HCT116 (cell line): ENCODE measurements around the gene CLEC16A. TPM values are rescaled to one million over a fixed set of nuclear protein-coding genes. Genes with fewer than 3 reads are reported as not detected.

Experiments
- ATAC-seq: fragments of 200-7000 bp; cut with Tn5 transposase; 2 replicates; pipeline ENCODE4 v1.9.1; 2020; ENCODE audit warnings: mild to moderate bottlenecking, moderate library complexity
- BruUV-seq: library from RNA; stranded (reverse); fragments of 400-500 nt; replicated peaks from 2 replicates; lab custom pipeline; 2021; lab: Mats Ljungman, UMichigan
- CTCF ChIA-PET: fragments of 300-600 bp; sonication (Branson Sonifier 250); formaldehyde crosslinking; loops from one replicate; lab custom pipeline; 2021; ENCODE audit warnings: antibody characterized with exemption; lab: Charles Lee
- POLR2A ChIA-PET: fragments of 300-600, 350-600 bp; sonication (Branson Sonifier 250); formaldehyde crosslinking; loops from one replicate; lab custom pipeline; 2021; ENCODE audit warnings: antibody characterized with exemption; lab: Charles Lee
- RAD21 ChIA-PET, 2 experiments: fragments of 300-600 bp; sonication (Branson Sonifier 250); formaldehyde crosslinking; loops; one replicate each; lab custom pipeline; 2023; ENCODE audit warnings: low total read pairs in 2 of 2; ENCODE audit not compliant: uncharacterized antibody in 2 of 2, unreplicated experiment in 2 of 2, low non-redundant PET in 1 of 2; lab: Charles Lee
- DNase-seq: peaks from one replicate; pipeline ENCODE4 v3.0.0-alpha.2; 2010; ENCODE audit warnings: low read depth, low spot score
- H2AFZ ChIP-seq: fragments of 200-600 bp; shearing (Covaris generic), sonication (generic); 2 replicates; pipeline ENCODE4 v1.6.1; 2017; ENCODE audit warnings: low read depth, mixed run types, mixed read lengths, antibody characterized with exemption, low read length; ENCODE audit not compliant: poor library complexity, severe bottlenecking
- H3K27ac ChIP-seq: 2 replicates; pipeline ENCODE4 v1.5.1; 2012; ENCODE audit warnings: low read depth, low read length
- H3K27me3 ChIP-seq: fragments of 200-600 bp; sonication (generic); 2 replicates; pipeline ENCODE4 v1.6.1; 2016; ENCODE audit warnings: mixed run types, low read length, mixed read lengths; ENCODE audit not compliant: insufficient read depth
- H3K36me3 ChIP-seq, 2 experiments: fragments of 200-500 bp in 1 of 2; fragments of 200-600 bp in 1 of 2; sonication (Bioruptor generic) in 1 of 2; sonication (generic) in 1 of 2; 2 replicates each; pipeline versions ENCODE4 v1.5.1 to v1.6.1; 2014 to 2016; ENCODE audit warnings: low read length in 2 of 2, inconsistent platforms in 1 of 2, mixed read lengths in 1 of 2, mixed run types in 1 of 2; ENCODE audit not compliant: insufficient read depth in 2 of 2, control insufficient read depth in 1 of 2
- H3K4me1 ChIP-seq, 2 experiments: fragments of 200-600 bp in 1 of 2; sonication (generic) in 1 of 2; 2 replicates each; pipeline versions ENCODE4 v1.5.1 to v1.6.1; 2012 to 2017; ENCODE audit warnings: low read length in 2 of 2, inconsistent platforms in 1 of 2, mild to moderate bottlenecking in 1 of 2, mixed read lengths in 1 of 2, mixed run types in 1 of 2, moderate library complexity in 1 of 2; ENCODE audit not compliant: insufficient read depth in 2 of 2, control insufficient read depth in 1 of 2
- H3K4me2 ChIP-seq: fragments of 200-600 bp; sonication (generic); 2 replicates; pipeline ENCODE4 v1.6.1; 2017; ENCODE audit warnings: mixed run types, low read length, mixed read lengths
- H3K4me3 ChIP-seq, 2 experiments: fragments of 200-600 bp in 1 of 2; sonication (generic) in 1 of 2; replicated peaks in 1 of 2; 2 replicates each; pipeline ENCODE4 v1.5.1; 2011 to 2016; ENCODE audit warnings: low read length in 2 of 2, control low read depth in 1 of 2, low read depth in 1 of 2, mild to moderate bottlenecking in 1 of 2, mixed read lengths in 1 of 2, mixed run types in 1 of 2
- H3K79me2 ChIP-seq: fragments of 200-600 bp; sonication (generic); 2 replicates; pipeline ENCODE4 v1.6.1; 2017; ENCODE audit warnings: mild to moderate bottlenecking, mixed run types, low read length, moderate library complexity, mixed read lengths; ENCODE audit not compliant: insufficient read depth
- H3K9ac ChIP-seq: fragments of 200-600 bp; sonication (generic); 2 replicates; pipeline ENCODE4 v1.6.1; 2016; ENCODE audit warnings: low read length, mixed read lengths
- H3K9me2 ChIP-seq: fragments of 200-600 bp; sonication (generic), shearing (Covaris generic); 2 replicates; pipeline ENCODE4 v1.6.1; 2017; ENCODE audit warnings: mixed run types, mild to moderate bottlenecking, moderate library complexity; ENCODE audit not compliant: insufficient read depth
- H3K9me3 ChIP-seq, 2 experiments: fragments of 200-500 bp in 1 of 2; fragments of 200-600 bp in 1 of 2; sonication (Bioruptor generic) in 1 of 2; sonication (generic) in 1 of 2; 2 replicates each; pipeline ENCODE4 v1.6.1; 2014 to 2017; ENCODE audit warnings: low read length in 2 of 2, mixed read lengths in 2 of 2, inconsistent platforms in 1 of 2, low read depth in 1 of 2, mild to moderate bottlenecking in 1 of 2, mixed run types in 1 of 2, moderate library complexity in 1 of 2; ENCODE audit not compliant: control insufficient read depth in 1 of 2, insufficient read depth in 1 of 2
- H4K20me1 ChIP-seq: fragments of 200-600 bp; sonication (generic), shearing (Covaris generic); 2 replicates; pipeline ENCODE4 v1.6.1; 2017; ENCODE audit warnings: mixed run types, mild to moderate bottlenecking, moderate library complexity; ENCODE audit not compliant: insufficient read depth
- CBX3 ChIP-seq: IDR thresholded peaks from 2 replicates; pipeline ENCODE4 v1.6.1; 2012; ENCODE audit warnings: low read depth
- CEBPB ChIP-seq: IDR thresholded peaks from 2 replicates; pipeline ENCODE4 v1.6.1; 2012; ENCODE audit warnings: low read depth
- ELF1 ChIP-seq: IDR thresholded peaks from 2 replicates; pipeline ENCODE4 v1.6.1; 2012; ENCODE audit warnings: low read depth, borderline replicate concordance
- EZH2 ChIP-seq: fragments of 200-600 bp; sonication (generic); IDR thresholded peaks from 2 replicates; pipeline ENCODE4 v1.6.1; 2017; ENCODE audit warnings: antibody characterized with exemption, mixed run types
- EZH2phosphoT487 ChIP-seq: fragments of 200-600 bp; IDR thresholded peaks from 2 replicates; pipeline ENCODE4 v1.6.1; 2018; ENCODE audit warnings: antibody characterized with exemption, borderline replicate concordance
- FOSL1 ChIP-seq: IDR thresholded peaks from 2 replicates; pipeline ENCODE4 v1.6.1; 2012; ENCODE audit warnings: low read depth
- JUND ChIP-seq: IDR thresholded peaks from 2 replicates; pipeline ENCODE4 v1.6.1; 2012
- MAX ChIP-seq: IDR thresholded peaks from 2 replicates; pipeline ENCODE4 v1.6.1; 2012
- POLR2A ChIP-seq: IDR thresholded peaks from 2 replicates; pipeline ENCODE4 v1.7.0; 2011; ENCODE audit warnings: borderline replicate concordance; ENCODE audit not compliant: insufficient read depth, insufficient read length; ENCODE audit errors: extremely low read depth
- POLR2AphosphoS5 ChIP-seq: IDR thresholded peaks from 2 replicates; pipeline ENCODE4 v1.6.1; 2011; ENCODE audit warnings: mild to moderate bottlenecking, low read depth, low read length, moderate library complexity
- RAD21 ChIP-seq: IDR thresholded peaks from 2 replicates; pipeline ENCODE4 v1.6.1; 2012; ENCODE audit warnings: low read depth, mild to moderate bottlenecking
- SIN3A ChIP-seq: IDR thresholded peaks from 2 replicates; pipeline ENCODE4 v1.6.1; 2012; ENCODE audit warnings: low read depth
- SP1 ChIP-seq: IDR thresholded peaks from 2 replicates; pipeline ENCODE4 v1.6.1; 2012; ENCODE audit warnings: low read depth
- SRF ChIP-seq: IDR thresholded peaks from 2 replicates; pipeline ENCODE4 v1.6.1; 2012; ENCODE audit warnings: low read depth
- YY1 ChIP-seq: IDR thresholded peaks from 2 replicates; pipeline ENCODE4 v1.6.1; 2011; ENCODE audit warnings: low read length, low read depth, moderate library complexity, mild to moderate bottlenecking; ENCODE audit not compliant: insufficient replicate concordance; ENCODE audit errors: extremely low read depth
- ZFX ChIP-seq: fragments of 450-650 bp; IDR thresholded peaks from 2 replicates; pipeline ENCODE4 v1.6.1; 2017
- ZNF274 ChIP-seq: fragments of 200-500 bp; sonication (Bioruptor generic); IDR thresholded peaks from 2 replicates; pipeline ENCODE4 v1.6.1; 2014; ENCODE audit warnings: mild to moderate bottlenecking, low read depth, low read length, inconsistent platforms
- intact Hi-C: fragments of 100-400 bp; cut with micrococcal nuclease; formaldehyde crosslinking; loops from 2 replicates; pipeline ENCODE4 v1.10.0; 2022
- total RNA-seq: library from RNA; stranded (reverse); gene quantifications from one replicate; pipeline ENCODE4 v1.2.1, GENCODE V29; 2021; ENCODE audit not compliant: unreplicated experiment
- TF ChIP-seq, protein P1 (sequence below): IDR thresholded peaks from 2 replicates; pipeline ENCODE4 v1.6.1; 2012

CLEC16A gene
- total RNA-seq, 1 experiment from 2014 or later: 18.0 TPM

GRCh38 chr16:11170201-11170600 is 225.8 kb downstream of the CLEC16A start:
- H3K79me2 ChIP-seq: no peaks in the 10 kb centered on the region
- H3K4me1 ChIP-seq: peaks cover 10 to 14% of the 10 kb centered on the region in 2 experiments; a peak in 3 of 4 replicates
- CTCF ChIA-PET: no interaction called here
- H3K36me3 ChIP-seq: no peaks in the 10 kb centered on the region
- H3K27ac ChIP-seq: no peak overlapping the region
- no peaks in the 10 kb centered on the region for H4K20me1 ChIP-seq
- H2AFZ ChIP-seq: no peak overlapping the region
- H3K9me3 ChIP-seq: no peaks in the 10 kb centered on the region
- no peak overlapping the region for H3K4me2 ChIP-seq
- intact Hi-C loops: no loop called here
- POLR2A ChIA-PET: no interaction called here
- RAD21 ChIA-PET: no interaction called here
- H3K9me2 ChIP-seq: no peaks in the 10 kb centered on the region
- TF ChIP-seq FOSL1 (no peak), YY1 (no peak), RAD21 (no peak)
- BruUV-seq: no TSS peak
- H3K27me3 ChIP-seq: no peaks in the 10 kb centered on the region
- ATAC-seq (no peak), DNase-seq (no peak)
- H3K4me3 ChIP-seq: no peak overlapping the region
- no peak overlapping the region for H3K9ac ChIP-seq

DNA sequence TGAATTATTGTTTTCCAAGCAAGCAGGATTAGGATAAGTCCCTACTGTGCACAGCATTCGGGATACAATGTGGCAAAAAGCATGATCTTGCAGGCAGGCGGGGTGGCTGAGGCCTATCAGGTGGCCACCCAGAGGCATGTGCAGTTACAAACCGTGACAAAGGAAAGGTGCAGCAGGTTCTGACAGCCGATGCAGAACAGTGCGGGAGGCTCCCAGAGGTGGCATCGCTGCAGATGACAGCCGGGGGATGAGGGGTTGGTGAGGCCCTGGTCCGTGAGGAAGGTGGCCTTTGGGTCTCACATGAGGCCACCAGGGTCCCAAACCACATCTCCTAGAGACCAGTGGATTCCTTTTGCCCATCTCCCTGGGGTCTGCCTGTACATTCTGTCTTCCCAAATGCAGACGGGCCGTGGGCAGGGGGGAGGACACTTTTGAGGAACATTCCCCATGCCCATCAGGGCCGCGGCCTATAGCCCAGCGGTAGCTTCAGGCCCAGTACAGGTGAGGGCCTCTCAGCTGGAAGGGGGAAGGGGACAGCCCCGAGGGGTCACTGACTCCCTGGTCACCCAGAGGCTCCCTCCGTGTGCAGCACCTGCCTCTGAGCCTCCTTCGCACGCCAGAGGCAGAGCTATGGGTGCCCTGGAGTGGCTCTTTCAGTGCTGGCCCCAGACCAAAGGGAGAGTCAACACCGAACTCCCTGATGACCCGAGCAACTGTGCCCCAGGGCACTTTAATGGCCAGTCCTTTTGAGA is 226.5 kb downstream of the CLEC16A start:
- H3K27ac ChIP-seq: no peak overlapping the region
- ATAC-seq: no peak
- no peak overlapping the region for H2AFZ ChIP-seq
- no peak overlapping the region for H3K4me3 ChIP-seq
- no peaks in the 10 kb centered on the region for H3K9me3 ChIP-seq
- RAD21 ChIA-PET: no interaction called here
- H3K79me2 ChIP-seq: no peaks in the 10 kb centered on the region
- CTCF ChIA-PET: no interaction called here
- no TSS peak for BruUV-seq
- peaks cover 10 to 14% of the 10 kb centered on the region in 2 experiments; a peak in 3 of 4 replicates for H3K4me1 ChIP-seq
- no peaks in the 10 kb centered on the region for H3K36me3 ChIP-seq
- no peak for DNase-seq
- no peak for TF ChIP-seq JUND
- TF ChIP-seq, protein P1, sequence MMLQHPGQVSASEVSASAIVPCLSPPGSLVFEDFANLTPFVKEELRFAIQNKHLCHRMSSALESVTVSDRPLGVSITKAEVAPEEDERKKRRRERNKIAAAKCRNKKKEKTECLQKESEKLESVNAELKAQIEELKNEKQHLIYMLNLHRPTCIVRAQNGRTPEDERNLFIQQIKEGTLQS: no peak
- TF ChIP-seq CBX3: no peak
- no peak for TF ChIP-seq POLR2A
- TF ChIP-seq ELF1: no peak
- TF ChIP-seq EZH2phosphoT487: no peak
- no peak for TF ChIP-seq CEBPB
- TF ChIP-seq MAX: no peak
- TF ChIP-seq RAD21: no peak
- no peak for TF ChIP-seq ZNF274
- no peak for TF ChIP-seq FOSL1
- no peak for TF ChIP-seq SIN3A
- no peak for TF ChIP-seq EZH2
- TF ChIP-seq POLR2AphosphoS5: no peak
- no peak for TF ChIP-seq SRF
- TF ChIP-seq YY1: no peak
- no peak for TF ChIP-seq ZFX
- TF ChIP-seq SP1: no peak
- intact Hi-C loops: no loop called here
- POLR2A ChIA-PET: no interaction called here
- H3K9me2 ChIP-seq: no peaks in the 10 kb centered on the region
- H4K20me1 ChIP-seq: no peaks in the 10 kb centered on the region
- H3K4me2 ChIP-seq: no peak overlapping the region
- no peak overlapping the region for H3K9ac ChIP-seq
- H3K27me3 ChIP-seq: no peaks in the 10 kb centered on the region
